AG04450 (cell line): ENCODE data around the gene GRAP2. TPM values are rescaled to one million over a fixed set of nuclear protein-coding genes. Genes with fewer than 3 reads are reported as not detected.

Experiments
- CTCF ChIA-PET: fragments of 300-600, 350-600 bp; formaldehyde crosslinking; extraction: SDS; loops from one replicate; lab custom pipeline; 2022; ENCODE audit warnings: antibody characterized with exemption, inconsistent platforms; lab: Charles Lee
- POLR2A ChIA-PET: fragments of 350-600 bp; formaldehyde crosslinking; extraction: SDS; loops from one replicate; lab custom pipeline; 2021; ENCODE audit warnings: antibody characterized with exemption, inconsistent platforms; lab: Yijun Ruan, JAX
- DNase-seq: peaks from one replicate; pipeline ENCODE4 v3.0.0-alpha.2; 2011; ENCODE audit warnings: low read depth, low spot score
- H3K27ac ChIP-seq: one replicate; pipeline ENCODE4 v1.5.1; 2012; ENCODE audit warnings: low read depth, low read length, control low read depth
- H3K27me3 ChIP-seq: one replicate; pipeline ENCODE4 v1.6.0; 2012; ENCODE audit warnings: low read length; ENCODE audit not compliant: control insufficient read depth, insufficient read depth
- H3K4me3 ChIP-seq: 2 replicates; pipeline ENCODE4 v1.5.1; 2011; ENCODE audit warnings: mild to moderate bottlenecking, low read depth, low read length, control low read depth
- H3K9me3 ChIP-seq: 2 replicates; pipeline ENCODE4 v1.5.1; 2012; ENCODE audit warnings: low read length; ENCODE audit not compliant: control insufficient read depth, insufficient read depth
- polyA plus RNA-seq: library from polyadenylated mRNA; depleted of rRNA; stranded (reverse); fragments of >200 nt; gene quantifications from 2 replicates; pipeline ENCODE4 v1.2.3, GENCODE V29; 2011
- TF ChIP-seq, protein P1 (sequence below): IDR thresholded peaks from 2 replicates; pipeline ENCODE4 v1.5.1; 2011; ENCODE audit warnings: low read depth, low read length, control low read depth, inconsistent platforms

GRAP2 gene
- polyA plus RNA-seq, 1 experiment = not detected

DNA sequence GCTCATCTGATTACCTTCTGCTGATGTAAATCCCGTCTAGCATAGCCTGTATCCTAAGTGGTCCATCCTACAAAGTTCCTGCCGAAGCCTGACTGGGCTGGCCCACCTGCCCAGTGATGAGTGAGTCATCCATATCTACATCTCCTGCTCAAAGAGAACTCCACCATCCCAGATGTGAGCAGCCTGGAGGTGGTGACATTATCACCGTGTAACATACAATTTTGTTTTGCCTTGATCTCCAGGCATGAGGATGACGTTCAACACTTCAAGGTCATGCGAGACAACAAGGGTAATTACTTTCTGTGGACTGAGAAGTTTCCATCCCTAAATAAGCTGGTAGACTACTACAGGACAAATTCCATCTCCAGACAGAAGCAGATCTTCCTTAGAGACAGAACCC, 64.9 kb downstream of the GRAP2 start:
- Histone ChIP-seq H3K4me3 (no peak overlapping the region), H3K9me3 (no peaks in the 10 kb centered on the region), H3K27ac (no peak overlapping the region), H3K27me3 (no peaks in the 10 kb centered on the region)
- TF ChIP-seq, protein P1, sequence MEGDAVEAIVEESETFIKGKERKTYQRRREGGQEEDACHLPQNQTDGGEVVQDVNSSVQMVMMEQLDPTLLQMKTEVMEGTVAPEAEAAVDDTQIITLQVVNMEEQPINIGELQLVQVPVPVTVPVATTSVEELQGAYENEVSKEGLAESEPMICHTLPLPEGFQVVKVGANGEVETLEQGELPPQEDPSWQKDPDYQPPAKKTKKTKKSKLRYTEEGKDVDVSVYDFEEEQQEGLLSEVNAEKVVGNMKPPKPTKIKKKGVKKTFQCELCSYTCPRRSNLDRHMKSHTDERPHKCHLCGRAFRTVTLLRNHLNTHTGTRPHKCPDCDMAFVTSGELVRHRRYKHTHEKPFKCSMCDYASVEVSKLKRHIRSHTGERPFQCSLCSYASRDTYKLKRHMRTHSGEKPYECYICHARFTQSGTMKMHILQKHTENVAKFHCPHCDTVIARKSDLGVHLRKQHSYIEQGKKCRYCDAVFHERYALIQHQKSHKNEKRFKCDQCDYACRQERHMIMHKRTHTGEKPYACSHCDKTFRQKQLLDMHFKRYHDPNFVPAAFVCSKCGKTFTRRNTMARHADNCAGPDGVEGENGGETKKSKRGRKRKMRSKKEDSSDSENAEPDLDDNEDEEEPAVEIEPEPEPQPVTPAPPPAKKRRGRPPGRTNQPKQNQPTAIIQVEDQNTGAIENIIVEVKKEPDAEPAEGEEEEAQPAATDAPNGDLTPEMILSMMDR = no peak
- CTCF ChIA-PET = no interaction called here
- no peak for DNase-seq
- POLR2A ChIA-PET = no interaction called here

DNA sequence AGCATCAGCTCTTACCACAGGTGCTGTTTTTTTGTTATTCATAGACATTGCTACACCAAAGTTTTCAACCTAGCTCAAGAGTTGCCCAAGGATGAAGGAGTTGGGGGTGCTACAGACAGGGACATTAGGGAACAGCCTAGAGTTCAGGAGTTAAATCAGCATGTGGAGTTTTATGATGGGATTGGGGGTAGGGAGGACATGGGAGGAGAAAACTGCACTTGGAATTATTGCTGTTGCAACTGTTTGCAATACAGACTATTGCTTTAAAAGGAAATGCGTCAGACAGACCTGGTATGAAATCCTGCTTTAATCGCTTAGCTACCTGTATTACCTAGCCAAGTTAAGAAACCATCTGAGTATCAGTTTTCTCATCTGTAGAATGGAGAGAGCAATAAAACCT, 65.6 kb downstream of the GRAP2 start:
- DNase-seq = no peak
- ChIA-PET CTCF (no interaction called here), POLR2A (no interaction called here)
- H3K27me3 ChIP-seq = peaks cover 3% of the 10 kb centered on the region
- H3K4me3 ChIP-seq = no peak overlapping the region
- no peaks in the 10 kb centered on the region for H3K9me3 ChIP-seq
- TF ChIP-seq, protein P1 = no peak
- H3K27ac ChIP-seq = no peak overlapping the region

DNA sequence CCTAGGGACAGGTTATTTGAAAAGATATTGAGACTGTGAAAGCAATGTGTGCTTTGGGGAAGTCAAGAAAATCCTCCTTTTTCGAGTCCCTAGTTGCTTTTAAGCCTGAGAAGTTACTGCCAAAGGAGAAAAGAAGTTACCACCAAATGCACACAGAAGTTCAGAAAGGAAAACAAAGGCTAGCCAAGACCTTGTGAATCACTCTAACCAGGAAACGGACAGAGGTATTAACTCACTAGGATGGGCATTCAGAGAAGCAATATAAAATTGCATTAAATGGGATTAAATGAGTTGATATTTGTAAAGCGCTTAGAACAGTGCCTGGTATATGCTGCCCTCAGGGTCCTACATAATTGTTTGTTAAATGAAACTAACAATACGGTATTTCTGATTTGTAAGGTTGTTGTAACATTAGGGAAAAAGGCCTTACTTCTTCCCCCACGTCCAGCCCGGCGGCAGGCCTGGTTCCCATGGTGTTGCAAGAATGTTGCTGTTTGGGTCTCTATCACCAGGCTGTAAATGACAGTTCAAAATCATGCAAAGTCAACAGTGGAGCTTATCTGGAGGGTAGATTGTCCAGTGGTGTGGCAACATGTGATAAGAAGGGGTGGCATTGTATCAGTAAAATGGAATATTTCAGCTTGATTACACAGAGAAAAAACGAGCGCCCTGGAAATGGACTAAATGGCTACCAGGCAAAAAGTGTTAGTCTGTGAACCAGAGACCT, 66.4 kb downstream of the GRAP2 start:
- no peak overlapping the region for H3K4me3 ChIP-seq
- TF ChIP-seq, protein P1 = no peak
- ChIA-PET POLR2A (no interaction called here), CTCF (no interaction called here)
- no peak for DNase-seq
- H3K9me3 ChIP-seq = no peaks in the 10 kb centered on the region
- no peak overlapping the region for H3K27ac ChIP-seq
- peaks cover 11% of the 10 kb centered on the region for H3K27me3 ChIP-seq

DNA sequence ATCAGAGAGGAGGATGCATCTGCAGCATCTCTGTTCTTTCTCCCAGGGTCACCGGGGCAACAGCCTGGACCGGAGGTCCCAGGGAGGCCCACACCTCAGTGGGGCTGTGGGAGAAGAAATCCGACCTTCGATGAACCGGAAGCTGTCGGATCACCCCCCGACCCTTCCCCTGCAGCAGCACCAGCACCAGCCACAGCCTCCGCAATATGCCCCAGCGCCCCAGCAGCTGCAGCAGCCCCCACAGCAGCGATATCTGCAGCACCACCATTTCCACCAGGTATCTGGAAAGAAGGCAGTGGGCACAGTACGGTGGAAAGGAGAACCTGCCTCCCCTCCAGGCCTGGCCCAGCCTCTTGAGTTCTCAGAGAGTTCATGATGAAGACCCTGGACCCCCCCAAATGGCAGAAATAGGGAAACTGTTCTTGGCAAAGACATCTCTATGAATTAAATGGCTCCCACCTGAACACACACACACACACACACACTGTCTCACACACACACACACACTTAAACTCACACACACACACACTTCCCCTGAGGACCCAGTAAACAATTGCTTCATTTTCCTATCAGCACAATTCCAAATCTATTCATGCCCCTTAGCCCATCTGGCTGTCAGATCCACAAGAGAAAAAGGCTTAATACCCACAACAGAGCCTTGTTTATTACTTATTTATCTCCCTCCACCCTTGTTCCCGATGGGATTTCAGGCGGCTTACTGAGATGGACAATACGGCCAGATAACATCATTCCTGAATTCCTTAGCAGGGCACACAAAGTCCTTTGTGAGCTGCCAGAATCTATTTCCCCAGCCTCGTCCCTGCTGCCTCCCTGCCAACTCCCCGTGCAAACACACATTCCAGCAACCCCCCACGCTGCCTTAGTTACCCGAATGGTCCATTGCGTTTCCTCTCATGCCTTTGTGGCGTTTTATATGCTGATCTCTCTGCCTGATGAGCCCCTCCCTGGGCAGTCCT, 67.4 kb downstream of the GRAP2 start:
- TF ChIP-seq, protein P1 = no peak
- Histone ChIP-seq H3K27ac (no peak overlapping the region), H3K4me3 (no peak overlapping the region), H3K27me3 (peaks cover 18% of the 10 kb centered on the region), H3K9me3 (no peaks in the 10 kb centered on the region)
- DNase-seq = no peak
- CTCF ChIA-PET = no interaction called here
- POLR2A ChIA-PET = no interaction called here

DNA sequence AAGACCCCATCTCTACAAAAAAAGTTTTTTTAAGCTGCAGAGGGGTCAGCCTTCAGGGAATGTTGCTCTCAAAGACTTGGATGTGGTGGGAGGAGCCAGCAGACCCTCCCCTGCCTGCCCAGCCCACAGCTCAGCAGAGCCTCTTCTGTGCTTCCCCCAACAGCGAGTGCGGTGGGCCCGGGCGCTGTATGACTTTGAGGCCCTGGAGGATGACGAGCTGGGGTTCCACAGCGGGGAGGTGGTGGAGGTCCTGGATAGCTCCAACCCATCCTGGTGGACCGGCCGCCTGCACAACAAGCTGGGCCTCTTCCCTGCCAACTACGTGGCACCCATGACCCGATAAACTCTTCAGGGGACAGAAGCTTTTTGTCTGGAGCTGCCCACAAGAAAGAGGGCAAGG, 69.9 kb downstream of the GRAP2 start:
- H3K27ac ChIP-seq = no peak overlapping the region
- ChIA-PET POLR2A (no interaction called here), CTCF (interaction anchor here (1.0 kb wide), 1 partner anchor 54 kb away, joined by 3 read pairs; no protein-coding TSS in a partner anchor)
- DNase-seq = no peak
- TF ChIP-seq, protein P1 = no peak
- H3K4me3 ChIP-seq = no peak overlapping the region
- no peaks in the 10 kb centered on the region for H3K9me3 ChIP-seq
- H3K27me3 ChIP-seq = peaks cover 34% of the 10 kb centered on the region
